HS-27A (cell line): Measurements from ENCODE around the gene TRIM39.
A peak's percentile ranks its signal among the peaks of the same experiment; 100 is the strongest.

ENCODE experiments used
- DNase-seq: peaks from one replicate; pipeline ENCODE4 v3.0.0-alpha.2; 2012; ENCODE audit warnings: low read depth, missing footprints

Gene TRIM39

DNA sequence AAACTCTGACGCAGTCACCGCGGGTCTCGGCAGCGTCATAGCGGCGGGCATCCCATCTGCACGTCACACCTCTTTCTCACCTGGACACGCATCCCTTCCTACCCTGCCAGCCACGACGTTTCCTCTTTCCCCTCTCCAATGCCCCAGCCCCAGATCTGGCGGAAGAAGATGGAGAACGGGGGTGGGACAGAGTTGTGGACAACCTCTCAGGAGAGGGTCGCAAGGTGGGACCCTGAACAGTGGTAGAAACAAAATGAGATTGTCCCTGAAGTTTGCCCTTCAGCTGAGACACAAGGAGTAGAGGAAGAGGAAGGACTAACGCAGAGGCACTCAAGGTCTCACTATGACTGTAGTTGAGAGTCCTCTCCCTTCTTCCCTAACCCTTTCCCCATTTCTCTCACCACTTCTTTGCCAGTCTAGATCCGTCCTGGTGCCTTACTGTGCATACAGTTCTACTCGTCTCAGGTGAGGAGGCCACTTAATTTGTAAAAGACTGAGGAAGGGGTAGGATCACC, 562 bp downstream of the TRIM39 start:
- no peak for DNase-seq

GRCh38 chr6:30328397-30328796, 1.7 kb downstream of the TRIM39 start:
- no peak for DNase-seq

DNA sequence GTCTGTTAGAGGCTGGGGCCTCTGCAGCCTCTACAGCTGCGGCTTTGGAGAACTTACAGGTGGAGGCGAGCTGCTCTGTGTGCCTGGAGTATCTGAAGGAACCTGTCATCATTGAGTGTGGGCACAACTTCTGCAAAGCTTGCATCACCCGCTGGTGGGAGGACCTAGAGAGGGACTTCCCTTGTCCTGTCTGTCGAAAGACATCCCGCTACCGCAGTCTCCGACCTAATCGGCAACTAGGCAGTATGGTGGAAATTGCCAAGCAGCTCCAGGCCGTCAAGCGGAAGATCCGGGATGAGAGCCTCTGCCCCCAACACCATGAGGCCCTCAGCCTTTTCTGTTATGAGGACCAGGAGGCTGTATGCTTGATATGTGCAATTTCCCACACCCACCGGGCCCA, 2.6 kb downstream of the TRIM39 start:
- no peak for DNase-seq

DNA sequence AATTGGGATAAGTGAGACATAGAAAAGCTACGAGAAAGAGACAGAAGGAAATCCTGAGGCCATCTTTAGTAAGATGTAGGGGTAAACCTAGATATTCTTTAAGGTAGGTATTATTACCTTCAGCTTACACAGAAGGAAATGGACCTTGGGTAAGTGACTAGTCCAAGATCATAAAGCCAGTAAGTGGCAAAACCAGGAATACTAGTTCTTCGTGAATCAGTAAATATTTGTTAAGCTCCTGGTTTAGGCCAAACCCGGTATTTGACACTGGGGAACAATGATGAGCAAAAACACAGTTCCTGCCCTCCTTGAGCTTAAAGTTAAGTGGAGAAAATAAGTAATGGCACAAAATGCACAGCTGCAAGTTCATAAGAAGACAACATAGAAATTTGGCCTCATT, 5.3 kb downstream of the TRIM39 start:
- DNase-seq = no peak

- DNase-seq = no peak
Observed at GRCh38 chr6:30334075-30334783, 7.5 kb downstream of the TRIM39 start.

- no peak for DNase-seq
Observed at GRCh38 chr6:30340589-30341054, 13.9 kb downstream of the TRIM39 start.

- DNase-seq = no peak
Observed at GRCh38 chr6:30341218-30341617, 14.5 kb downstream of the TRIM39 start.

DNA sequence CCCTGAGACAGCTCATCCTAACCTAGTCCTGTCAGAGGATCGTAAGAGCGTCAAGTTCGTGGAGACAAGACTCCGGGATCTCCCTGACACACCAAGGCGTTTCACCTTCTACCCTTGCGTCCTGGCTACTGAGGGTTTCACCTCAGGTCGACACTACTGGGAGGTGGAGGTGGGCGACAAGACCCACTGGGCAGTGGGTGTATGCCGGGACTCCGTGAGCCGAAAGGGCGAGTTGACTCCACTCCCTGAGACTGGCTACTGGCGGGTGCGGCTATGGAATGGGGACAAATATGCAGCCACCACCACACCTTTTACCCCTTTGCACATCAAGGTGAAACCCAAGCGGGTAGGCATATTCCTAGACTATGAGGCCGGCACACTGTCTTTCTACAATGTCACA, 15.0 kb downstream of the TRIM39 start:
- no peak for DNase-seq

- DNase-seq = no peak
Observed at GRCh38 chr6:30344191-30344867, 17.6 kb downstream of the TRIM39 start.

GRCh38 chr6:30344868-30345671, 18.3 kb downstream of the TRIM39 start, which contains the start of gene RPP21:
RPP21 (plus strand) TSS chr6:30345156; CDS start chr6:30345172, 16 bp downstream.
- peak; percentile 54 for DNase-seq

GRCh38 chr6:30345852-30346251, 19.1 kb downstream of the TRIM39 start:
- no peak for DNase-seq

DNA sequence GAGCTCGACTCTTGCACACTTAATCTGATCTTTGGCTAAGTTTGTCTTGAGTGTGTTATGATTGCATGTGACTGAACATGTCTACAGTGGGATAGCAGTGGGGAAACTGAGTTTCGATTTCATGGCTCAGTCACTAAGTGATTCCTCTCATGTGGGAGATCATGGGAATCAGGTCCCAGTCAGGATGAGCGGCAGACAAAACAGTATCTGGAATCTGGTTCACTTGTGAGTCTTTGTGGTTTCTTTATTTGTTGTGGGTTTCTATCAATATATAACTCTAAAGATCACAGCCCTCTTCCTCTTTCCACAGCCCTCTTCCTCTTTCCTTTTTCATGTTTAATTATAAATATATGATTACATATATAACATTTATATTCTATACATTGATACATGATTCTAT, 22.2 kb downstream of the TRIM39 start:
- no peak for DNase-seq

DNA sequence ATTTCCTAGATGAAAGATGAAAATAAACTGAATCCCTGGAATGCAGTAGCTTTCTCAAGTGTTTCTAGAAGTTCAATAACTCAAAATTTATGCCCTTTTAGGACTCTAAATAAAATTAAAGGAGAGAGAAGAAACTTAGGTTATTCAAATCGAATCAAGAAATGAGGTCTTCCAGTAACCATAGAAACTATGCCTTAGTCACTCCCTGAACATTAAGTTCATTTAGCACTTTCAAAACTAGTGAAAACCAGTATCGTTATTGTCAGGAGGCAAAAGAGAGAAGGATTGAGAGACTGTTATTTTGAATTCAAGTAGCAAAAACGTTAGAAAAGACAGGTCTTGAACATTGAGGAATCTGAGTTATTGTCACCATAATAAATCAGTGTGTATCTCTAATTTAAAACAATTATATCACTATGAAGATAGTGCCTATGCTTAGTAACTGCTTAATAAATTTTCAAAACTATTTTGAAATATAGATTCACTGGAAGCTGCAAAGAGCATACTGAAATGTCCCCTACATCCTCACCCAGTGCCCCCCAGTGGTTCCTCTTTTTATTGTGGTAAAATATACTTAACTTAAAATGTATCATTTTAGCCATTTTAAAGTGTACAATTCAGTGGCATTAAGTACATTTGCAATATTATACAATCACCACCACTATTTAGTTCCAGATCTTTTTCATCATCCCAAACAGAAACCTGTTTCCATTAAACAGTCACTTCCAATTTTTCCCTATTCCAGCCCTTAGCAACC, 22.9 kb downstream of the TRIM39 start:
- no peak for DNase-seq

GRCh38 chr6:30350524-30350923, 23.8 kb downstream of the TRIM39 start:
- DNase-seq = no peak

DNA sequence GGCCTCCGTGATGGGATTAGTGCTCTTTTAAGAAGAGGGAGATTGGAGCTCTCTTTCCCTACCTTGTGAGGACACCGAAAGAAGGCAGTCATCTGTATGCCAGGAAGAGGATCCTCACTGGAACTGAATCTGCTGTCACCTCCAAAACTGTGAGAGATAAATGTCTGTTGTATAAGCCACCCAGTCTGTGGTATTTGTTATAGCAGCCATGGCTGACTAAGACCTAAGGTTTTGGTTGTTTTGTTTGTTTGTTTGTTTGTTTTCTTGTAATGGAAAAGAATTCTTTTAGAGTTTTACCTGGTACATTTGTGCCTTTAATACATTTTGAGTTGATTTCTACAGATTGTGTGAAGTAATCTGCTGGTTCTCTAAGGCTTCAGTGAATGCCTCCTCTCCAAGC, 25.8 kb downstream of the TRIM39 start:
- no peak for DNase-seq

DNA sequence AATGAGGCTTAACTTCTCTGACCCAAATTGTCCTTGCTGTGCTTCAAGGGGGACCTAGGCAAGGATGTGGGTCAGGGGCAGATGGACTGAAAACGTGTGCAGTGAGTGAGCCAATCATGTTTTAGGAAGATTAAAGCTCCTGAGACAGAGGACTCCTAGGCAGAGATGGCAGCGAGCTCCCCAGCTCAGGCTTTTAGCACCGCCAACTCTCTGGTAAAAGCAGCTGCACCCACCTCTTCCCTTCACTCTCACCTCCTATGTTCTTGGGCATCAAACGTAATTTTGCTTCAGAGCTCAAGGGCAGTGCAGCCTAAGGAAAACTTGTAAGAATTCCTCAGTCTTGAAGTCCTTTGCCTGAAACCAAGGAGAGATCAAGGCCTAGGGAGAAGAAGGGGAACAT, 28.6 kb downstream of the TRIM39 start:
- no peak for DNase-seq

DNA sequence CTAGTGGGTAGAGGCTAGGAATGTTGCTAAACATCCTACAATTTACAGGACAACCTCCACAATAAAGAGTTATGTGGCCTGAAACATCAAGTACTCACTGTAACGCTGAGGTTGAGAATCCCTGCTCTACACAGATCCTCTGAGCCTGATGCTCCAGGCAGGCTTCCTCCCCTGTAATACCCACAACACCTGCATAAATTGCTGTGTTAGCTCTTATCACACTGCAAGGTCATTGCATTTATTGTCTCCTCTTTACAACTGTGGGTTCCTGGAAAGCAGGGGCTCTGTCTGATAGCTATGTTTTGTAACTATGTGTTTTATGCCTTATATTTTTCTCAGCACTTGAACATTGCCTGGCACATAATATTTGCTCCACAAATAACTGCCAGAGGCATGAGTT, 29.8 kb downstream of the TRIM39 start:
- no peak for DNase-seq

DNA sequence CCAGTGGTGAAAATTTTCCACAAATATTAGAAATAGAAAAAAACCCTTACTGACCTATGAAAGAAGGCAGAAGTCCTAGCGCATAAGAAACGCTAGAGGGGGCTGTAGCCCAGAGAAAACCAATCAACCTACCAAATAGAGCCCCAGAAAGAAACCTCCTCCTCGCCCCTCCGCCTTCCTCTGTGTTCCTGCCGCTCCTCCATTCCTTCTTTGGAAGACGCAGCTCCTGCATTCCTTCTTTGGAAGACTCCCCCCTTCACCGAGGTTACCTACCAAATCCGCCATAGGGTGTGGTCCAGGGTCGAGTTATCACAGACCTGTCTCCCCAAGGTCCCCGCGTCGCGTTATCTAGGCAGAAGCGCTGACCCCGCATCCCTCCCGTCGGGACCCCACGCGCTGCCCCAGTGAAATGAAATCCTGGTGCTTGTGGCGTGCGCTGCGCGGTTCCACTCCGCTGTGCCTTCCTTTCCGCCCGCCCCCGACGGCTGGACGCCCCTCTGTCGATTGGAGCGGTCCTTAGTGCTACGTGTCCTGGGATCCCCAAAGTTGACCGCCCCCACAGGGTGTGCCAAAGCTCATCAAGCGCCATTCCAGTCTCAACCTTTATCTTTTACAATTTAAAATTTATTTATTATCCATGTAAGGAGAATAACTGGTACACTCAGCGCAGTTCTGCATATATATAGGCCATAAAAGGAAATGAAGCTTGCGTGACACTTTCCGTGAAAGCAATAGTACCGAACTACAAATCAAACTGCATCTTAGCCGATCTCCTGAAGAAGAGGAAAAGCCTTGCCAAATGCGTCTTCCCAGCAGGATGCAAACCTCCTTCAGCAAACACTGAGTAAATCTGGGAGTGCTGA, 31.2 kb downstream of the TRIM39 start:
- DNase-seq = peak; percentile 36

DNA sequence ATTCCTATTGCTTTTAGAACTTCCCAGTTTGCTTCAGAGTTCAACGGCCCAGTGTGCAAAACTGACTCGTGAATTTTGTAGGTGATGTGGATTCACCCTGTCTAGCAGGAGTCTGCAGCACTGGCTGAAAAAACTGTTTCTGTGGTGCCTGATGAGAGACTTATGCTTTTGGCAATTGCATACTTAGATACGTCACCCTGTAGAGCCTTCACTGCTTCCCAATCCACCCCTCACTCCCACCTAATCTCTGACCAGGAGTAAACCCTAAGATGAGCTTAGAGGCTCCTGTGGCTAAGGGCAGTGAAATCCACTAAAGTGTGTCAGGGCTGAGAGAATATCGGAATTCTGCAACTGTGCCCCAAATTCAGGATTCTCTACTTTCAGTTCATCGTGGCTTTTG, 32.5 kb downstream of the TRIM39 start:
- no peak for DNase-seq

- no peak for DNase-seq
Observed at GRCh38 chr6:30360139-30360538, 33.4 kb downstream of the TRIM39 start.

GRCh38 chr6:30361661-30362060, 34.9 kb downstream of the TRIM39 start:
- DNase-seq = no peak
